Cardiac muscle cell (in vitro differentiated cells and primary cell): ENCODE measurements around the gene PAX8. TPM values are rescaled to one million over a fixed set of nuclear protein-coding genes. Genes with fewer than 3 reads are reported as not detected.

Experiments used
- DNase-seq, 2 donors: peaks; one replicate each; pipeline versions ENCODE4 v3.0.0 to v3.0.0-alpha.2; 2010 to 2017; ENCODE audit warnings: low read depth in 1 of 2, low spot score in 1 of 2
- H3K27ac ChIP-seq: fragments of 200-600 bp; sonication (generic); 2 replicates; pipeline ENCODE4 v1.5.1; 2016
- H3K27me3 ChIP-seq: fragments of 200-600 bp; sonication (generic); 2 replicates; pipeline ENCODE4 v1.6.0; 2016; ENCODE audit warnings: control low read depth
- H3K36me3 ChIP-seq: fragments of 200-600 bp; sonication (generic); 2 replicates; pipeline ENCODE4 v1.5.1; 2016; ENCODE audit warnings: control low read depth
- H3K4me1 ChIP-seq: fragments of 200-600 bp; sonication (generic); 2 replicates; pipeline ENCODE4 v1.8.1; 2017; ENCODE audit warnings: low read depth, mild to moderate bottlenecking, mixed run types
- H3K4me3 ChIP-seq: fragments of 200-600 bp; sonication (generic); 2 replicates; pipeline ENCODE4 v1.5.1; 2016; ENCODE audit warnings: mild to moderate bottlenecking
- H3K9me3 ChIP-seq: fragments of 200-600 bp; sonication (generic); 2 replicates; pipeline ENCODE4 v1.5.1; 2017; ENCODE audit warnings: low read depth, mild to moderate bottlenecking, control low read depth
- CTCF ChIP-seq: IDR thresholded peaks from 2 replicates; pipeline ENCODE4 v1.5.1; 2012; ENCODE audit warnings: low read depth, mild to moderate bottlenecking, low read length
- polyA plus RNA-seq: library from polyadenylated mRNA; unstranded; fragments of >200 nt; fragmentation: Nextera tagmentation; extraction: Ambion mirVana; gene quantifications from 2 replicates; pipeline ENCODE4 v1.2.1, GENCODE V29; 2016
- total RNA-seq: library from RNA; depleted of rRNA; stranded (reverse); fragments of >200 nt; gene quantifications from 2 replicates; pipeline ENCODE4 v1.2.3, GENCODE V29; 2016

Gene PAX8
- total and polyA plus RNA-seq, 2 experiments from 2014 or later: not detected

GRCh38 chr2:113234721-113235346, 43.9 kb downstream of the PAX8 start:
- TF ChIP-seq CTCF: no peak
- no peak overlapping the region for H3K4me3 ChIP-seq

GRCh38 chr2:113233593-113234550, 44.8 kb downstream of the PAX8 start:
- peak in 1 of 2 donors; percentile 7 for DNase-seq
- no peaks in the 10 kb centered on the region for H3K36me3 ChIP-seq
- no peaks in the 10 kb centered on the region for H3K27me3 ChIP-seq
- peaks cover 27% of the 10 kb centered on the region for H3K4me1 ChIP-seq
- no peaks in the 10 kb centered on the region for H3K9me3 ChIP-seq
- peak; percentile 18 for TF ChIP-seq CTCF
- no peak overlapping the region for H3K4me3 ChIP-seq
- no peak overlapping the region for H3K27ac ChIP-seq

More at GRCh38 chr2:113234721-113235346, 43.9 kb downstream of the PAX8 start:
- H3K36me3 ChIP-seq: no peaks in the 10 kb centered on the region
- no peak for DNase-seq
- H3K9me3 ChIP-seq: no peaks in the 10 kb centered on the region
- no peak overlapping the region for H3K27ac ChIP-seq
- peaks cover 18% of the 10 kb centered on the region for H3K4me1 ChIP-seq
- no peaks in the 10 kb centered on the region for H3K27me3 ChIP-seq

GRCh38 chr2:113232740-113233139, 46.0 kb downstream of the PAX8 start:
- Histone ChIP-seq H3K36me3 (no peaks in the 10 kb centered on the region), H3K4me1 (peaks cover 29% of the 10 kb centered on the region), H3K27me3 (no peaks in the 10 kb centered on the region), H3K4me3 (no peak overlapping the region), H3K9me3 (no peaks in the 10 kb centered on the region), H3K27ac (no peak overlapping the region)
- DNase-seq: no peak
- TF ChIP-seq CTCF: no peak

- H3K4me1 ChIP-seq: peaks cover 29% of the 10 kb centered on the region
- no peaks in the 10 kb centered on the region for H3K9me3 ChIP-seq
- H3K27me3 ChIP-seq: no peaks in the 10 kb centered on the region
- DNase-seq: no peak
- no peak for TF ChIP-seq CTCF
- no peak overlapping the region for H3K27ac ChIP-seq
- H3K4me3 ChIP-seq: no peak overlapping the region
- H3K36me3 ChIP-seq: no peaks in the 10 kb centered on the region
These were observed 46.6 kb downstream of the PAX8 start for GRCh38 chr2:113232123-113232522.

GRCh38 chr2:113231064-113231463, 47.7 kb downstream of the PAX8 start:
- Histone ChIP-seq H3K4me3 (no peak overlapping the region), H3K27ac (peak overlapping the region; percentile 18), H3K9me3 (no peaks in the 10 kb centered on the region), H3K27me3 (no peaks in the 10 kb centered on the region), H3K4me1 (peaks cover 31% of the 10 kb centered on the region), H3K36me3 (no peaks in the 10 kb centered on the region)
- no peak for TF ChIP-seq CTCF
- no peak for DNase-seq
